Brain microvascular endothelial cell (primary cell): ENCODE data around the gene ENPP4.
"Not testable (repeated sequence)": the region's sequence is repeated elsewhere in the genome, so short reads cannot be mapped to it uniquely, and the experiment has no call there.

Source experiments
- DNase-seq: peaks from one replicate; pipeline ENCODE4 v3.0.0-alpha.2; 2020
- H3K27ac ChIP-seq: fragments of 250-450 bp; sonication (Bioruptor Pico); 2 replicates; pipeline ENCODE4 v1.5.1; 2020; ENCODE audit warnings: mild to moderate bottlenecking, moderate library complexity
- H3K27me3 ChIP-seq: fragments of 250-450 bp; sonication (Bioruptor Pico); replicated peaks from 2 replicates; pipeline ENCODE4 v1.5.1; 2020; ENCODE audit warnings: mild to moderate bottlenecking
- H3K36me3 ChIP-seq: fragments of 250-450 bp; sonication (Bioruptor Pico); replicated peaks from 2 replicates; pipeline ENCODE4 v1.5.1; 2020; ENCODE audit warnings: mild to moderate bottlenecking
- H3K4me3 ChIP-seq: 2 replicates; pipeline ENCODE4 v1.5.1; 2011; ENCODE audit warnings: low read depth, mild to moderate bottlenecking, control low read depth, low read length, moderate library complexity
- in situ Hi-C: cut with HindIII; loops from 2 replicates; pipeline ENCODE4 v1.10.0; 2017; ENCODE audit warnings: low sequenced_read_pairs, low pct_ligation_motif_present
- TF ChIP-seq, protein P1 (sequence below): IDR thresholded peaks from 2 replicates; pipeline ENCODE4 v1.5.1; 2011; ENCODE audit warnings: low read depth, mild to moderate bottlenecking, moderate library complexity, low read length, control low read depth, inconsistent platforms; ENCODE audit errors: missing control alignments

ENPP4 gene, protein sequence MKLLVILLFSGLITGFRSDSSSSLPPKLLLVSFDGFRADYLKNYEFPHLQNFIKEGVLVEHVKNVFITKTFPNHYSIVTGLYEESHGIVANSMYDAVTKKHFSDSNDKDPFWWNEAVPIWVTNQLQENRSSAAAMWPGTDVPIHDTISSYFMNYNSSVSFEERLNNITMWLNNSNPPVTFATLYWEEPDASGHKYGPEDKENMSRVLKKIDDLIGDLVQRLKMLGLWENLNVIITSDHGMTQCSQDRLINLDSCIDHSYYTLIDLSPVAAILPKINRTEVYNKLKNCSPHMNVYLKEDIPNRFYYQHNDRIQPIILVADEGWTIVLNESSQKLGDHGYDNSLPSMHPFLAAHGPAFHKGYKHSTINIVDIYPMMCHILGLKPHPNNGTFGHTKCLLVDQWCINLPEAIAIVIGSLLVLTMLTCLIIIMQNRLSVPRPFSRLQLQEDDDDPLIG

DNA sequence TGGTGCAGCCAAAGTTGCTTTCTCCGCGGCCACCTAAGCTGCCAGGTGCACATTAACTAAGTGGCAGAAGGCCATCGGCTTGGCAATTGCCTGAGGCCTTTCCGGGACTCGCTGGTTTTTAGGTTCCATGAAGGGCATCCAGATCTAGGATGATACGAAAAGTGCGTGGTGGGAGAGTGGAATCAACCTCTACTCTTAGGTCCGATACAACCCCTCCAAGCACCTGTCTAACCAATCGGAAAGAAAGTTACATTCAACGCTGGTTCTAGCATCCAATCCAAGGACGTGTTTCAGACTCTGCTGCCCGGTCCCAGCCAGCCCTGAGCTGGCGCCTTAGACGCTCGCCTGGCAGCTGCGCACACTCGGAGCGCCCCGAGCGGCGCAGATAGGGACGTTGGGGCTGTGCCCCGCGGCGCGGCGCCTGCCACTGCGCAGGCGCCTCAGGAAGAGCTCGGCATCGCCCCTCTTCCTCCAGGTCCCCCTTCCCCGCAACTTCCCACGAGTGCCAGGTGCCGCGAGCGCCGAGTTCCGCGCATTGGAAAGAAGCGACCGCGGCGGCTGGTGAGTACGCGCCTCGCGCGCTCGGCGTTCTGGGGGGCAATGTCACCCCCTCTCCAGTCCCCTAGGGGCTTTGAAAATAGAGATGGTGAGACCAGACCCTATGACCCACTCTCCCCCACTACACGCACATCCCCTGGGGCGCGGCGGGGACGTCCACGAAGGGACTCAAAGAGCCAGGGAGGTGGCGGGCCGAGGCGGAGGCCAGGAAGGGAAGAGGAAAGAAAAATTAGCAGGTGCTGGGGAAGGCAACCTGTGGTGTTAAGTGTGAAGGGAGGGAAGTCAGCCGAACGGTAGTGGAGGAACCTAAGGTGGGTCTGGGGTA, at the start of gene ENPP4:
Gene ENPP4, plus strand, starts transcription at position 361 of the 883 bp plus-strand sequence. CDS start 9,595 bp downstream, outside the sequence.
- no peak within 1 kb of the TSS for H3K27ac ChIP-seq
- in situ Hi-C loops = no loop called here
- TF ChIP-seq, protein P1, sequence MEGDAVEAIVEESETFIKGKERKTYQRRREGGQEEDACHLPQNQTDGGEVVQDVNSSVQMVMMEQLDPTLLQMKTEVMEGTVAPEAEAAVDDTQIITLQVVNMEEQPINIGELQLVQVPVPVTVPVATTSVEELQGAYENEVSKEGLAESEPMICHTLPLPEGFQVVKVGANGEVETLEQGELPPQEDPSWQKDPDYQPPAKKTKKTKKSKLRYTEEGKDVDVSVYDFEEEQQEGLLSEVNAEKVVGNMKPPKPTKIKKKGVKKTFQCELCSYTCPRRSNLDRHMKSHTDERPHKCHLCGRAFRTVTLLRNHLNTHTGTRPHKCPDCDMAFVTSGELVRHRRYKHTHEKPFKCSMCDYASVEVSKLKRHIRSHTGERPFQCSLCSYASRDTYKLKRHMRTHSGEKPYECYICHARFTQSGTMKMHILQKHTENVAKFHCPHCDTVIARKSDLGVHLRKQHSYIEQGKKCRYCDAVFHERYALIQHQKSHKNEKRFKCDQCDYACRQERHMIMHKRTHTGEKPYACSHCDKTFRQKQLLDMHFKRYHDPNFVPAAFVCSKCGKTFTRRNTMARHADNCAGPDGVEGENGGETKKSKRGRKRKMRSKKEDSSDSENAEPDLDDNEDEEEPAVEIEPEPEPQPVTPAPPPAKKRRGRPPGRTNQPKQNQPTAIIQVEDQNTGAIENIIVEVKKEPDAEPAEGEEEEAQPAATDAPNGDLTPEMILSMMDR = no peak
- no peaks in the 10 kb centered on the region for H3K36me3 ChIP-seq
- DNase-seq = peak; percentile 61
- peak within 1 kb of the TSS; percentile 57 for H3K4me3 ChIP-seq
- H3K27me3 ChIP-seq = peaks cover 6% of the 10 kb centered on the region

DNA sequence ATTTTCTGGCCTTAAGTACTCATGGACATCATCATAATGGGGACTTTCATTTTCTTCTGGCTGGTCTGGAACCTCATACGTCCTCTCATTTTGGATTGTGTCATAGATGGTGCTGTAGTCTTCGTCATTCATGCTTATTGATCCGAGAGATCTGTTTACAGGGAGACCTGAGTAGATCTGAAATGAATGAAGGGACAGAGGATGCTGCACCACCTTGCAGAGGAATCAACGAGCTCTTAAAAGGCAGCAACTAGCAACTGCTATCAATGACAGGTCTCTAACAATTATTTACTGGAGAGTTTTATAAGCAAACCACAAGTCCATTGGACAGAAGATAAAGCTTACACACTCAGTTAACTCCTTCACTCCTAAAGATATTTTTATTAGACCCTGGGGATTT, 49.7 kb upstream of the ENPP4 start:
- no peak for DNase-seq
- in situ Hi-C loops = no loop called here
- H3K27ac ChIP-seq = no peak overlapping the region
- H3K4me3 ChIP-seq = no peak overlapping the region
- TF ChIP-seq, protein P1 = no peak
- no peaks in the 10 kb centered on the region for H3K27me3 ChIP-seq
- H3K36me3 ChIP-seq = no peaks in the 10 kb centered on the region

DNA sequence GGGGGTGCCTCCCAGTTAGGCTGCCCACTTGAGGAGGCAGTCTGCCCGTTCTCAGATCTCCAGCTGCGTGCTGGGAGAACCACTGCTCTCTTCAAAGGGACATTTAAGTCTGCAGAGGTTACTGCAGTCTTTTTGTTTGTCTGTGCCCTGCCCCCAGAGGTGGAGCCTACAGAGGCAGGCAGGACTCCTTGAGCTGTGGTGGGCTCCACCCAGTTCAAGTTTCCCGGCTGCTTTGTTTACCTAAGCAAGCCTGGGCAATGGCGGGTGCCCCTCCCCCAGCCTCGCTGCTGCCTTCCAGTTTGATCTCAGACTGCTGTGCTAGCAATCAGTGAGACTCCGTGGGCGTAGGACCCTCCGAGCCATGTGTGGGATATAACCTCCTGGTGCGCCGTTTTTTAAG, 44.1 kb upstream of the ENPP4 start:
- H3K36me3 ChIP-seq, H3K27ac ChIP-seq, H3K4me3 ChIP-seq, H3K27me3 ChIP-seq, in situ Hi-C loops, DNase-seq: not testable (repeated sequence)

DNA sequence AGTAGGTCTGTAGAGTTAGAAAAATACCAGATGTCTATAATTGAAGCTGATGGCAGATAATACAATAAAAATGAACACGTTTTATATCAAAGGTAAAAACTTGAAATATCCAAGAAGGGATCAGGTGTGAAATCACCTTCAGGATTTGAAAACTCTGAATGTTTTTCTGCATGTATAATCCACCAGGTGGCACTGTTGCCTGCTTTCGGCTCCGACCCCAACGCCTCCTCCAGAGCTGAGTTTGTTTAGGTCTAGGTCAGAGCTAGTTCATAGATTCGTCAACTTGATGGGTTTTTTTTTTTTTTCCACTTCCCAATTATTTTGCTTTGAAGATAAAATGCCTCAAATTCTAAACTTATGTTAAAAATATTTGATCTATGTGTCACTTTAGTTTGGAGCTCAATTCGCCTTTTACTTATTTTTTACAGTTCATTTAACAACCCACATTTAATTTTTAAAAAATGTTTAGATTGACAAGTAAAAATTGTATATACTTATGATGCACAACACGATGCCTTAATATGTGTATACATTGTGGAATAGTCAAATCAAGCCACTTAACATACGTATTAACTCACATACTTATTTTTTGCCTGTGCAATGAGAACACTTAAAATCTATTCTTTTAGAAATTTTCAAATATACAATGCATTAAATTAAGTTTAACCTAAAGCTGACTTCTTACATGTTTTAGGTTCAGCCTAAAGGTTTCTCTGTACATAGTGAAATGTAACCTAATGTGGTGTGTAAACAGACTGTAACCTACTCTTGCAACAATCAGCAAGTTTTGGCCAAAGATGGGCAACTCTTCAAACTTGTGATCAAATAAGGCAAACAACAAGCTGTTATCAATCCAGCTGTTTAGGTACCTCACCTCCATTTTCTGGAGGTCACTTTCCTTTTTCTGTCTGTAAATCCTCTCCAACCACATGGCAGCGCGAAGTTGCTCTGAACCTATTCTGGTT, 39.4 kb upstream of the ENPP4 start:
- H3K4me3 ChIP-seq = no peak overlapping the region
- in situ Hi-C loops = no loop called here

DNA sequence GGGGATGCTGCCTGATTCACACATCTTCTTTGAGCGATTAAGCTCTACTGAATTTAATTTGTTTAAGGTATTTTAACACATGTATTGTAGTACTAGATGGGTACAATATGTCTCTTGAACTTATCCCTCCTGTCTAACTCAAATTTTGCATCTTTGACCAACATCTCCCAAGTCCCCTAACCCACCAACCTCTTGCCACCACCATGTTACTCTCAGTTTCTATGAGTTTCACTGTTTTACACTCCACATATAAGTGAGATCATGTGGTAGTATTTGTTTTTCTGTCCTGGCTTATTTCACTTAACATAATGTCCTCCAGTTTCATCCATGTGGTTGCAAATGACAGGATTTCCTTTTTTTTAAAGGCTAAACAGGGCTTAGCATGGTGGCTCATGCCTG, 38.7 kb upstream of the ENPP4 start:
- H3K36me3 ChIP-seq = no peaks in the 10 kb centered on the region
- in situ Hi-C loops = no loop called here
- DNase-seq = no peak
- no peaks in the 10 kb centered on the region for H3K27me3 ChIP-seq
- no peak overlapping the region for H3K4me3 ChIP-seq
- TF ChIP-seq, protein P1 = no peak
- no peak overlapping the region for H3K27ac ChIP-seq

More for the DNA sequence above, 39.4 kb upstream of the ENPP4 start:
- Histone ChIP-seq H3K36me3 (no peaks in the 10 kb centered on the region), H3K27ac (no peak overlapping the region), H3K27me3 (no peaks in the 10 kb centered on the region)
- DNase-seq = peak; percentile 42
- TF ChIP-seq, protein P1 = peak; percentile 78
